ENCODE data around the gene SDC4.

The SDC4 gene

GRCh38 chr20:45313065-45313695, 35.0 kb downstream of the SDC4 start:
- TF ChIP-seq ZFX (IDR thresholded peaks at IDR 0.05) (no peak), CTCF (conservative IDR thresholded peaks at IDR 0.05) (no peak)
- H3K27ac ChIP-seq = peak overlapping the region; percentile 5; the same call in 1 of the 2 replicates

DNA sequence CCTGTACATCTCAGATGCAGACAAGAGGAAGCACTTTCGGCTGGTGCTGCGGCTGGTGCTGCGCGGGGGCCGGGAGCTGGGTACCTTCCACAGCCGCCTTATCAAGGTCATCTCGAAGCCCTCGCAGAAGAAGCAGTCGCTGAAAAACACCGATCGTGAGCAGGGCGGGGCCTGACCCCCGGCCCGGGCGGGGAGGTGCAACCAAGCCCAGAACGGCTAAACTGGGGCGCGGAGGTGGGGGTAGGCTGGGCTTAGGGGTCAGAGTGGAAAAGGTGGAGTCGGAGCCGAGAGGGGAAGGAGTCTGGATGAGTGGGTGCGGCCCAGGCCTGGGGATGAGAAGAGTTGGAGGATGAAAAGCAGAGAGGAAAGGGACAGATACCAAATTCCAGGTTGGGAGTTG, 36.0 kb downstream of the SDC4 start:
- H3K27ac ChIP-seq = no peak overlapping the region
- TF ChIP-seq CTCF (conservative IDR thresholded peaks at IDR 0.05) (no peak), ZFX (IDR thresholded peaks at IDR 0.05) (no peak)

- no peak overlapping the region for H3K27ac ChIP-seq
- TF ChIP-seq ZFX (IDR thresholded peaks at IDR 0.05) = no peak
- peak; percentile 97 for TF ChIP-seq CTCF (conservative IDR thresholded peaks at IDR 0.05)
Measured at GRCh38 chr20:45311589-45312211, 36.5 kb downstream of the SDC4 start.

DNA sequence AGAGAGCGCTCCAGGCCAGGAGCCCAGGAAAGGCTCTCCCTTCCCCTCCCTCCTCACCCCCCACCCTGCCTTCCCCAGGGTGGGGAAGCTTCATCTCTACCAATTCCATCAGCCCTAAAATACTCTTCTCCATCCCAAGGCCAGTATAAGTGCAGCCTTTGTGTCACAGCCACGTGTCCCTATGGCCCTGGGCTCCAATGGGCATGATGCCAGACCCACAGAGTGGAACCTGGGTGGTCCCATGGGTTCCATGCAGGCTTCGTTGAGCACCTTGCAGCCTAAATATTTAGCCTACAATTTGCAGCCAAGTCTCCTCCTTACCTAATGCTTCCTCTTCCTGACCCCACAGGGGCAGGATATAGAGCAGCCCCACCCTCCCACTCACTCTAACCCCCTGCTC, 39.1 kb downstream of the SDC4 start:
- H3K27ac ChIP-seq = no peak overlapping the region
- no peak for TF ChIP-seq ZFX (IDR thresholded peaks at IDR 0.05)
- no peak for TF ChIP-seq CTCF (conservative IDR thresholded peaks at IDR 0.05)

- H3K27ac ChIP-seq = no peak within 1 kb of the TSS
- TF ChIP-seq ZFX (IDR thresholded peaks at IDR 0.05) = no peak
- TF ChIP-seq CTCF (conservative IDR thresholded peaks at IDR 0.05) = peak; percentile 64
Measured at GRCh38 chr20:45308117-45308778, 40.0 kb downstream of the SDC4 start, which contains the start of gene MATN4. Gene MATN4 (minus strand): TSS chr20:45308299. CDS start chr20:45305582, 2,717 bp downstream.

DNA sequence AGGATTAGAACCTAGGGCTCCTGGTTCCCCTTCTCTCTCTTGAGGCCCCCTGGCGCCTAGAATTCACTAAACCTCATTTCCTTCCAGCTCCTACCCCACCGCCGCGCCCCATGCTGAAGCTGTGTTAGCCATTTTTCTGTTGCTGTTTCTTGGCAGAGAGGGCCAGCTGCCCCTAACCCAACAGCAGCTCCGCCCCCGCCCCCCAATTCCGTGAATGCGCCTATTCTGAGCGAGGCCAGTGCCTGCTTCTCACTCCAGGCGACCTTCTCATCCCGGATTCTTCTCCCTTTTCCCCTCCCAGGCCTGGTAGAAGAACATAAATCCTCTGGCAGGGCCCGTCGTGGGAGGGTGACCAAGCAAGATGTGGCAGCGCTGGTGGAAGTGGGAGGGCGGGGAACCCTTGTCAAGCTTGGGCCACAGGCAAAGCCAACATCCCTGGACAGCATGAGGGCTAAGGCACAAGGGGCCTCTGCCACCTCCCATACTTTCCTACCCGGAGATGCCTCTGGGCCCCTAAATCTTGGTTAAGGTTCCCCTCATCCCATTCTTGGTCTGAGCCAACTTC, 41.1 kb downstream of the SDC4 start:
- no peak overlapping the region for H3K27ac ChIP-seq
- TF ChIP-seq CTCF (conservative IDR thresholded peaks at IDR 0.05) (no peak), ZFX (IDR thresholded peaks at IDR 0.05) (no peak)

Measured in C4-2B (cell line).